OCI-LY3 (cell line): ENCODE data around the gene TF.

Experiments used
- CTCF ChIP-seq: fragments of 200-600, 300-600 bp; sonication (generic); IDR thresholded peaks from 2 replicates; pipeline ENCODE4 v1.5.1; 2014; ENCODE audit warnings: antibody characterized with exemption, low read length, low read depth
- EZH2phosphoT487 ChIP-seq: fragments of 200-600 bp; shearing (Covaris generic); IDR thresholded peaks from 2 replicates; pipeline ENCODE4 v1.6.1; 2018; ENCODE audit warnings: antibody characterized with exemption, mixed run types, low read depth

GRCh38 chr3:133754455-133754854 lies 8.3 kb downstream of the TF start:
- TF ChIP-seq CTCF (no peak), EZH2phosphoT487 (no peak)
